ENCODE results near the gene LUZP2. TPM values are rescaled to one million over a fixed set of nuclear protein-coding genes. Genes with fewer than 3 reads are reported as not detected.

LUZP2 gene
- total and polyA plus RNA-seq, 2 of the 8 experiments (the other 6 are each of a cell fraction or from before 2014, with no cell fraction given) = 0.79 to 1.5 TPM

DNA sequence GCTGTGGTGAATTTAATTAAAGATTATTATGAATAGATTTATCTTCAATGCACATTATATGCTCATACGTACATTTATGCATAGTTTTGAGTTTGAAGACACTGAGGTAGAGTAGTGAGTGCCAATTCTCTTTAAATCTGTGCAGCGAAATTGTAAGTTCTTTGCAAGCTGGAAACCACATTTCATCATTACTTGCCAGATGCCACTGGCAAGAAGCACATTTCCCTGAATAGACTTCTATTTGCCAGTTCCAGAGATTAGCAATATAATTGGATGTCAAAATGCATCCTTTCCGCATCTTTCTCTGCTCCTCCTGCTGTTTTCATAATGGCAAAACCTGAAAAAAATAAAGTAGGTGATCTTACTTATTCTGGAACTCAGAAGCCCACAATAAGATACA is 448.0 kb downstream of the LUZP2 start:
- WGBS, 2 experiments (ENCODE audit: extremely low coverage in 1 of 2, insufficient coverage in 1 of 2, insufficient read length in 1 of 2, insufficient replicate concordance in 2 of 2, low coverage in 1 of 2, low lambda C conversion rate in 2 of 2, missing lambda C conversion rate in 1 of 2) = 96% methylated on average over 3 of the region's 3 CpGs; no CpG with 5 or more reads in 1 of the 2 experiments
- Histone ChIP-seq H4K8ac (ENCODE audit: extremely low read depth, insufficient read depth, low read length) (no peak overlapping the region), H2BK15ac (ENCODE audit: low read length) (no peak overlapping the region), H3K27ac (ENCODE audit: low read depth, low read length) (no peak overlapping the region), H2BK5ac (ENCODE audit: low read depth, low read length) (no peak overlapping the region), H2AFZ (ENCODE audit: low read length) (no peak overlapping the region), H2BK20ac (ENCODE audit: low read length) (no peak overlapping the region), H4K5ac (ENCODE audit: insufficient read length, low read depth, low read length) (no peak overlapping the region), H2AK5ac (ENCODE audit: low read depth, low read length) (no peak overlapping the region), H3K23ac (ENCODE audit: insufficient read length) (no peak overlapping the region), H3K56ac (replicated peaks; ENCODE audit: insufficient read length, low read depth, low read length) (no peak overlapping the region), H3K4ac (replicated peaks; ENCODE audit: insufficient read length, low read depth, low read length) (no peak overlapping the region), H3K36me3 (ENCODE audit: control insufficient read depth in 2 of 4, insufficient read depth in 4 of 4, low read length in 3 of 4) (no peaks in the 10 kb centered on the region), H3K27me3 (replicated peaks in 1 of 4; ENCODE audit: control insufficient read depth in 3 of 4, extremely low read depth in 1 of 4, insufficient read depth in 3 of 4, low read length in 3 of 4) (no peaks in the 10 kb centered on the region), H2BK12ac (ENCODE audit: low read depth, low read length) (no peak overlapping the region), H4K91ac (replicated peaks; ENCODE audit: insufficient read length, low read length) (no peak overlapping the region), H3K18ac (ENCODE audit: extremely low read depth, low read length) (no peak overlapping the region), H3K4me3 (ENCODE audit: extremely low read depth in 1 of 4, insufficient read depth in 2 of 4, low read depth in 3 of 4, low read length in 4 of 4) (no peak overlapping the region), H4K20me1 (replicated peaks in 1 of 2; ENCODE audit: control insufficient read depth in 1 of 2, insufficient read depth in 2 of 2, low read length in 2 of 2) (no peaks in the 10 kb centered on the region), H3K4me1 (replicated peaks in 1 of 4; ENCODE audit: control insufficient read depth in 3 of 4, insufficient read depth in 4 of 4, low read length in 3 of 4) (no peaks in the 10 kb centered on the region), H3K79me1 (ENCODE audit: low read depth, low read length) (no peaks in the 10 kb centered on the region), H3K23me2 (ENCODE audit: low read depth, low read length) (no peaks in the 10 kb centered on the region; the same call in 1 of the 2 replicates), H3K4me2 (ENCODE audit: insufficient read depth in 1 of 2, low read depth in 2 of 2, low read length in 2 of 2) (no peak overlapping the region), H3K79me2 (ENCODE audit: control insufficient read depth in 1 of 2, insufficient read depth in 2 of 2, low read length in 2 of 2) (no peaks in the 10 kb centered on the region), H3K9me3 (ENCODE audit: insufficient read depth in 2 of 2, low read depth in 1 of 2, low read length in 1 of 2) (no peaks in the 10 kb centered on the region), H3K9ac (replicated peaks in 1 of 4; ENCODE audit: extremely low read depth in 1 of 4, low read depth in 3 of 4, low read length in 3 of 4) (peak overlapping the region in 1 of 4 experiments; percentile 8; a peak in 1 of 7 replicates), H3K14ac (ENCODE audit: insufficient read length) (no peak overlapping the region), H2BK120ac (replicated peaks; ENCODE audit: low read depth, low read length) (no peak overlapping the region)
- DNase-seq (ENCODE audit: low read depth in 1 of 2, low spot score in 2 of 2) (no peak), FAIRE-seq (no peak)
- ChIA-PET POLR2A (ENCODE audit: partially characterized antibody) (no interaction called here), CTCF (ENCODE audit: partially characterized antibody) (interaction anchor here (0.6 kb wide), 1 partner anchor 1722 kb away, joined by 3 read pairs; no protein-coding TSS in a partner anchor)
- TF ChIP-seq KDM5A (IDR thresholded peaks at IDR 0.05; ENCODE audit: low read length) (no peak), SIX5 (IDR thresholded peaks at IDR 0.05; ENCODE audit: low read depth, low read length) (no peak), ATF3 (IDR thresholded peaks at IDR 0.05; ENCODE audit: insufficient read depth, low read depth, low read length) (no peak)

All from H1 (cell line).